ENCODE results near the gene FAM241A. TPM values are rescaled to one million over a fixed set of nuclear protein-coding genes. Genes with fewer than 3 reads are reported as not detected.
"Not testable (repeated sequence)": the region's sequence is repeated elsewhere in the genome, so short reads cannot be mapped to it uniquely, and the experiment has no call there.

FAM241A gene
- total RNA-seq, 4 donors from 2014 or later, result 4.3 to 8.1 (median 4.7) TPM

GRCh38 chr4:112109360-112110058, 35.7 kb upstream of the FAM241A start:
- Histone ChIP-seq H3K27me3 (no peaks in the 10 kb centered on the region), H3K27ac (peak overlapping the region in 3 of 4 donors; percentile 7 to 32 (median 16)), H3K4me3 (no peak overlapping the region), H3K9me3 (no peaks in the 10 kb centered on the region), H3K4me1 (peaks cover 0 to 14% (median 0%) of the 10 kb centered on the region in 3 donors), H3K36me3 (no peaks in the 10 kb centered on the region)
- ATAC-seq, result peak; percentile 16
- WGBS, 2 donors (ENCODE audit: low coverage in 1 of 2), result 34 to 49% methylated on average over 3 of the region's 3 CpGs
- no peak for TF ChIP-seq EP300 (IDR thresholded peaks at IDR 0.05)
- TF ChIP-seq CTCF (IDR thresholded peaks at IDR 0.05), result no peak
- TF ChIP-seq POLR2AphosphoS5 (IDR thresholded peaks at IDR 0.05), result no peak
- TF ChIP-seq POLR2A (IDR thresholded peaks at IDR 0.05), result no peak

- no peak for ATAC-seq
- Histone ChIP-seq H3K4me3 (no peak overlapping the region), H3K36me3 (no peaks in the 10 kb centered on the region), H3K9me3 (no peaks in the 10 kb centered on the region), H3K27ac (peak overlapping the region in 3 of 4 donors; percentile 7 to 32 (median 16)), H3K4me1 (peaks cover 0 to 14% (median 0%) of the 10 kb centered on the region in 3 donors), H3K27me3 (no peaks in the 10 kb centered on the region)
- TF ChIP-seq EP300 (IDR thresholded peaks at IDR 0.05) (no peak), POLR2AphosphoS5 (IDR thresholded peaks at IDR 0.05) (no peak), POLR2A (IDR thresholded peaks at IDR 0.05) (no peak), CTCF (IDR thresholded peaks at IDR 0.05) (no peak)
- 100% methylated on average over 1 of the region's 1 CpG; no CpG with 5 or more reads in 1 of the 2 donors for WGBS, 2 donors (ENCODE audit: low coverage in 1 of 2)
These were observed 35.2 kb upstream of the FAM241A start for GRCh38 chr4:112110059-112110425.

GRCh38 chr4:112111306-112111705, 33.9 kb upstream of the FAM241A start:
- Histone ChIP-seq H3K27ac (no peak overlapping the region), H3K9me3 (no peaks in the 10 kb centered on the region), H3K4me3 (no peak overlapping the region), H3K27me3 (no peaks in the 10 kb centered on the region), H3K4me1 (peaks cover 0 to 14% (median 0%) of the 10 kb centered on the region in 3 donors), H3K36me3 (no peaks in the 10 kb centered on the region)
- TF ChIP-seq EP300 (IDR thresholded peaks at IDR 0.05) (no peak), POLR2A (IDR thresholded peaks at IDR 0.05) (no peak), CTCF (IDR thresholded peaks at IDR 0.05) (no peak), POLR2AphosphoS5 (IDR thresholded peaks at IDR 0.05) (no peak)
- no peak for ATAC-seq
- WGBS, 2 donors (ENCODE audit: low coverage in 1 of 2), result 71 to 81% methylated on average over 1 of the region's 1 CpG

DNA sequence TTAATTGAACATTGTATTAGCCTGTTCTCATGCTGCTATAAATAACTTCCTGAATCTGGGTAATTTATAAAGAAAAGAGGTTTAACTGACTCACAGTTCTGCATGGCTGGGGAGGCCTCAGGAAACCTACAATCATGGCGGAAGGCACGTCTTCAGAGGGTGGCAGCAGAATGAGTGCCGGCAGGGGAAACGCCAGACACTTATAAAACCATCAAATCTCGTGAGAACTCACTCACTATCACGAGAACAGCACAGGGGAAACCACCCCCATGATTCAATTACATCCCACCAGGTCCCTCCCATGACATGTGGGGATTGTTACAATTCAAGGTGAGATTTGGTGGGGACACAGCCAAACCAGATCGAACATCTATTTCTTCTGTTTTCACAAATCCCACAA, 33.2 kb upstream of the FAM241A start:
- not testable (repeated sequence) for H3K27ac ChIP-seq, H3K36me3 ChIP-seq, H3K27me3 ChIP-seq, H3K4me3 ChIP-seq, ATAC-seq, H3K9me3 ChIP-seq
- WGBS, 2 donors (ENCODE audit: low coverage in 1 of 2), result 83 to 100% methylated on average over 1 to 7 of the region's 7 CpGs
- H3K4me1 ChIP-seq, result peaks cover 0 to 14% (median 0%) of the 10 kb centered on the region in 3 donors

GRCh38 chr4:112112590-112113170, 32.6 kb upstream of the FAM241A start:
- no peak for ATAC-seq
- Histone ChIP-seq H3K36me3 (no peaks in the 10 kb centered on the region), H3K27ac (no peak overlapping the region), H3K27me3 (no peaks in the 10 kb centered on the region), H3K4me1 (peaks cover 0 to 14% (median 0%) of the 10 kb centered on the region in 3 donors), H3K4me3 (no peak overlapping the region), H3K9me3 (no peaks in the 10 kb centered on the region)
- WGBS, 2 donors (ENCODE audit: low coverage in 1 of 2), result 71 to 93% methylated on average over 2 of the region's 2 CpGs
- TF ChIP-seq EP300 (IDR thresholded peaks at IDR 0.05), result no peak
- TF ChIP-seq POLR2A (IDR thresholded peaks at IDR 0.05), result no peak
- TF ChIP-seq CTCF (IDR thresholded peaks at IDR 0.05), result no peak

Data from gastroesophageal sphincter (tissue), 4 donors.